Measurements from ENCODE around the gene HYOU1.

GRCh38 chr11:119055901-119056300 lies 1.1 kb downstream of the HYOU1 start:
- TF ChIP-seq PATZ1 (CRISPR knock-in tag; IDR thresholded peaks at IDR 0.05; ENCODE audit: borderline replicate concordance) (no peak), RARB (CRISPR knock-in tag; IDR thresholded peaks at IDR 0.05) (no peak), ZNF8 (CRISPR knock-in tag; IDR thresholded peaks at IDR 0.05) (no peak), ZFP30 (CRISPR knock-in tag; IDR thresholded peaks at IDR 0.05) (no peak), SNAI2 (CRISPR knock-in tag; IDR thresholded peaks at IDR 0.05) (no peak), TCF4 (CRISPR knock-in tag; IDR thresholded peaks at IDR 0.05; ENCODE audit: borderline replicate concordance) (no peak), TOX (CRISPR knock-in tag; IDR thresholded peaks at IDR 0.05; ENCODE audit: borderline replicate concordance) (no peak), ZC3H10 (CRISPR knock-in tag; IDR thresholded peaks at IDR 0.05) (no peak), ZFP3 (CRISPR knock-in tag; IDR thresholded peaks at IDR 0.05) (no peak), ESRRG (CRISPR knock-in tag; IDR thresholded peaks at IDR 0.05) (no peak), BACH2 (CRISPR knock-in tag; IDR thresholded peaks at IDR 0.05; ENCODE audit: borderline replicate concordance) (no peak)

Measured in SK-N-SH treated with all-trans-retinoic acid at 6 μM for 48 hours (cell line).